Measurements from ENCODE around the gene ZNF236. TPM values are rescaled to one million over a fixed set of nuclear protein-coding genes. Genes with fewer than 3 reads are reported as not detected.

Gene ZNF236
- total RNA-seq, 2 experiments from 2014 or later, result 6.6 to 16.1 TPM

DNA sequence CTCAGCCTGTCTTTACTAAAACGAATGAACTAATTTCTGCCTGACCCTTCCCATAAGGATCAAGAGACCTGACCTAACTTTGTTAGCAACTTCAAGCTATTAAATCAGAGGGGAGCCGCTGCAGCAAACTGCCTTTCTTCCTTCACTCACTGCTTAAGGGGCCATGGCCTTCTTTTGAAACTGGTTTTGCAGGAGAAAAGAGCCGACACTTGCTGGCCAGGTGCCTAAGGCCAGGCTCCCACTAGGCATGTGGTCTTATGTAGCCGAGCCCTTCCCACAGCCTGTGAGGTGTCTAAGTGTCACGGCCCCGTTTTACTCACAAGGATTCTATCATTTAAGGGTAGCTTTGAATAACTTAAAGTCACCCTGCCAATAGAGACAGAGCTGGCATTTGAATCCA lies 130.8 kb downstream of the ZNF236 start:
- H3K4me3 ChIP-seq (ENCODE audit: low read depth, low read length, poor library complexity, severe bottlenecking), result no peak overlapping the region
- no peaks in the 10 kb centered on the region for H3K79me2 ChIP-seq (ENCODE audit: insufficient read depth, low read depth, low read length)
- ChIA-PET CTCF (ENCODE audit: unreplicated experiment) (no interaction called here), POLR2A (no interaction called here)
- H3K9me3 ChIP-seq (ENCODE audit: low read length), result no peaks in the 10 kb centered on the region
- H3K4me1 ChIP-seq (ENCODE audit: insufficient read depth, low read length, poor library complexity, severe bottlenecking), result no peaks in the 10 kb centered on the region
- no TSS peak for BruUV-seq (replicated peaks)
- TF ChIP-seq, protein P1, sequence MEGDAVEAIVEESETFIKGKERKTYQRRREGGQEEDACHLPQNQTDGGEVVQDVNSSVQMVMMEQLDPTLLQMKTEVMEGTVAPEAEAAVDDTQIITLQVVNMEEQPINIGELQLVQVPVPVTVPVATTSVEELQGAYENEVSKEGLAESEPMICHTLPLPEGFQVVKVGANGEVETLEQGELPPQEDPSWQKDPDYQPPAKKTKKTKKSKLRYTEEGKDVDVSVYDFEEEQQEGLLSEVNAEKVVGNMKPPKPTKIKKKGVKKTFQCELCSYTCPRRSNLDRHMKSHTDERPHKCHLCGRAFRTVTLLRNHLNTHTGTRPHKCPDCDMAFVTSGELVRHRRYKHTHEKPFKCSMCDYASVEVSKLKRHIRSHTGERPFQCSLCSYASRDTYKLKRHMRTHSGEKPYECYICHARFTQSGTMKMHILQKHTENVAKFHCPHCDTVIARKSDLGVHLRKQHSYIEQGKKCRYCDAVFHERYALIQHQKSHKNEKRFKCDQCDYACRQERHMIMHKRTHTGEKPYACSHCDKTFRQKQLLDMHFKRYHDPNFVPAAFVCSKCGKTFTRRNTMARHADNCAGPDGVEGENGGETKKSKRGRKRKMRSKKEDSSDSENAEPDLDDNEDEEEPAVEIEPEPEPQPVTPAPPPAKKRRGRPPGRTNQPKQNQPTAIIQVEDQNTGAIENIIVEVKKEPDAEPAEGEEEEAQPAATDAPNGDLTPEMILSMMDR (conservative IDR thresholded peaks at IDR 0.05; ENCODE audit: low read length), result no peak
- TF ChIP-seq EZH2phosphoT487 (IDR thresholded peaks at IDR 0.05; ENCODE audit: borderline replicate concordance, low read depth, low read length), result no peak
- H3K36me3 ChIP-seq (ENCODE audit: insufficient read depth, low read length), result peaks cover 8% of the 10 kb centered on the region
- no peak for DNase-seq (ENCODE audit: low spot score)
- no peak overlapping the region for H3K4me2 ChIP-seq (ENCODE audit: low read length)
- no peak overlapping the region for H3K27ac ChIP-seq (ENCODE audit: low read depth, low read length, poor library complexity, severe bottlenecking)
- intact Hi-C loops (cut with micrococcal nuclease; ENCODE audit: unreplicated experiment), result no loop called here
- no peaks in the 10 kb centered on the region for H3K9me2 ChIP-seq (ENCODE audit: insufficient read depth, low read length)
- H2AFZ ChIP-seq (ENCODE audit: low read length), result no peak overlapping the region
- no peaks in the 10 kb centered on the region for H4K20me1 ChIP-seq (ENCODE audit: insufficient read depth, low read length)

DNA sequence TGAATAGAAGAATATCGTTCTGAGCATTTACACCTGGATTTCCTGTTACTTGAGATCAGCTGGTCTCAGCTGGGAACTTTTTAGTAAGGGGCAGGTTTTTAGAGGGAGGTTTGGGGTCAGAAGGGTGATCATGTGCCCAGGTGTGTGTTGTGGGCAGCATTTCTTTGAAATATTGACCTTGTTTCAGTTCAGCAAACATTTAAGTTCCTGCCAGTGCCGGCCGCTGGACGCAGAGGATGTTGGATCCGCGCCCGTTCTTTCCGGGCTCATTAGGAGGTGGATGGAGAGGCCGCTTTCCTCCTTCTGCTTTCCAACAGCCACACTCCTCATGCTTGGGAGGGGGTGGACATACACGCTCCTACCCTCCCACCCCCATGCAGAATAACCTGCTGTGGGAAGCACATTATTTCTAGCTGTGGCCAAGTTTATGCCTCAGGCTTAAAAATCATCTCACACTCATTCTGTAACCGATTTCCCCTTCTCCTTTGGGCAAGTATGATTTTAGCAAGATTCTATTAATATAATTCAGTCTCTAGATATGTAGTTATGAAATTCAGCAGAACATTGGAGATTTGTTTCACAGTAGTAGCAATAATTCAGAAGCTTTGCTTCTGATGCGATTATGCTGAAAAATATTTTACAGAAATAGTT lies 131.4 kb downstream of the ZNF236 start:
- Histone ChIP-seq H3K79me2 (ENCODE audit: insufficient read depth, low read depth, low read length) (no peaks in the 10 kb centered on the region), H3K4me1 (ENCODE audit: insufficient read depth, low read length, poor library complexity, severe bottlenecking) (no peaks in the 10 kb centered on the region), H3K27ac (ENCODE audit: low read depth, low read length, poor library complexity, severe bottlenecking) (no peak overlapping the region), H2AFZ (ENCODE audit: low read length) (no peak overlapping the region), H3K9me3 (ENCODE audit: low read length) (no peaks in the 10 kb centered on the region), H3K36me3 (ENCODE audit: insufficient read depth, low read length) (peaks cover 3% of the 10 kb centered on the region), H3K4me3 (ENCODE audit: low read depth, low read length, poor library complexity, severe bottlenecking) (no peak overlapping the region), H3K4me2 (ENCODE audit: low read length) (no peak overlapping the region), H3K9me2 (ENCODE audit: insufficient read depth, low read length) (no peaks in the 10 kb centered on the region), H4K20me1 (ENCODE audit: insufficient read depth, low read length) (no peaks in the 10 kb centered on the region)
- POLR2A ChIA-PET, result no interaction called here
- intact Hi-C loops (cut with micrococcal nuclease; ENCODE audit: unreplicated experiment), result no loop called here
- DNase-seq (ENCODE audit: low spot score), result no peak
- TF ChIP-seq EZH2phosphoT487 (IDR thresholded peaks at IDR 0.05; ENCODE audit: borderline replicate concordance, low read depth, low read length), result no peak
- TF ChIP-seq, protein P1 (conservative IDR thresholded peaks at IDR 0.05; ENCODE audit: low read length), result no peak
- CTCF ChIA-PET (ENCODE audit: unreplicated experiment), result no interaction called here
- no TSS peak for BruUV-seq (replicated peaks)

GRCh38 chr18:76955524-76956170 lies 133.3 kb downstream of the ZNF236 start:
- Histone ChIP-seq H3K36me3 (ENCODE audit: insufficient read depth, low read length) (no peaks in the 10 kb centered on the region), H3K27ac (ENCODE audit: low read depth, low read length, poor library complexity, severe bottlenecking) (no peak overlapping the region), H3K4me3 (ENCODE audit: low read depth, low read length, poor library complexity, severe bottlenecking) (no peak overlapping the region), H4K20me1 (ENCODE audit: insufficient read depth, low read length) (no peaks in the 10 kb centered on the region), H2AFZ (ENCODE audit: low read length) (no peak overlapping the region), H3K9me3 (ENCODE audit: low read length) (no peaks in the 10 kb centered on the region), H3K4me1 (ENCODE audit: insufficient read depth, low read length, poor library complexity, severe bottlenecking) (no peaks in the 10 kb centered on the region), H3K9me2 (ENCODE audit: insufficient read depth, low read length) (no peaks in the 10 kb centered on the region), H3K4me2 (ENCODE audit: low read length) (no peak overlapping the region), H3K79me2 (ENCODE audit: insufficient read depth, low read depth, low read length) (no peaks in the 10 kb centered on the region)
- BruUV-seq (replicated peaks), result no TSS peak
- no peak for DNase-seq (ENCODE audit: low spot score)
- POLR2A ChIA-PET, result interaction anchor here (0.6 kb wide), 1 partner anchor 15 kb away, joined by 3 read pairs; no protein-coding TSS in a partner anchor
- intact Hi-C loops (cut with micrococcal nuclease; ENCODE audit: unreplicated experiment), result no loop called here
- TF ChIP-seq, protein P1 (conservative IDR thresholded peaks at IDR 0.05; ENCODE audit: low read length), result no peak
- TF ChIP-seq EZH2phosphoT487 (IDR thresholded peaks at IDR 0.05; ENCODE audit: borderline replicate concordance, low read depth, low read length), result no peak
- CTCF ChIA-PET (ENCODE audit: unreplicated experiment), result interaction anchor here (0.6 kb wide), 1 partner anchor 32 kb away, joined by 3 read pairs; no protein-coding TSS in a partner anchor
